SHP77 treated with DMSO at 0.1 percent for 48 hours (cell line): ENCODE results near the gene TRAPPC6A.

Experiments
- DNase-seq: peaks from one replicate; lab custom pipeline; 2025; lab: John Stamatoyannopoulos, UW

The TRAPPC6A gene

DNA sequence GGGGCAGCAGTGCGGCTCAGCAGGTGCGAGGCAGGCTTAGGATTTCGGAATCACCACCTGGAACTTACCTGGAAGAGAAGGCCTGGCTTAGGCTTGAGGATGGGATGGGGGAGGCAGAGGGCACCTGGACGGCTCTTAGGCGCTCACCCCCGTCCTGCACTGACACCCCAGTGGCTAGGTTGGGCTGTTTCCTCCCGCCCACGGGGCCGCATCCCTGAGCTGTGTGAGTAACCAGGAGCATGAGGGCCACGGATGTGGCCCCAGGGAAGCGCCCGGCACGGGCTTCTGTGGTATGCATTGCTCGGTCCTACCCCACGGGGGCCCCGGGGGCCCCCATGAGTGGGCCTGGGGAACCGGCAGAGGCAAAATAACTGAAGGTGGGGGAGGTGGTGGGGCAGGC, 14.9 kb downstream of the TRAPPC6A start:
- DNase-seq: no peak

DNA sequence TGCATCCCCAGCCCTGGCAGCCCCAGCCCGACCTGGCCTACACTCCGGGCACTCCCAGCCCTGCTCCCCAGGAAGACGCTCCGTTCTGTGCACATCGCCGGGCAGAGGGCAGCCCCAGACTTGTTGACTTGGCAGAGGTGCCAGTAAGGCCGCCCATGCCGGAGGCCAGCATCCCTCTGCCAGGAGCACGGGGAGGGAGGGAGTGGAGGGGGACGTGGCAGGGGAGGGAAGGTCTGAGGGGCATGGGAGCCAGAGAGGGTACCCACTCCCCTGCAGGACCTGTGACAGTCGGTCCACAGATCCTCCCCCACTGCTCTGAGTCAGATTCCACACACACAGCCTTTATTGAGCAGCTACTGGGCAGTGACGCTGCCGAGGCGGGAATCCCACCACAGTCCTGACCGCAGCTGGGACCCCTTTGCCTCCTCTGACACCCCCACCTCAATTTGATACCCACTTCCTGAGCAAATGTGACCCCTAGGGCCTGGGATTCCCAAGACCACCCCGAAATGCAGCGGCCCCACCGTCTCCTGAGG, 15.4 kb downstream of the TRAPPC6A start:
- DNase-seq: no peak

GRCh38 chr19:45161738-45162607, 16.1 kb downstream of the TRAPPC6A start:
- no peak for DNase-seq

DNA sequence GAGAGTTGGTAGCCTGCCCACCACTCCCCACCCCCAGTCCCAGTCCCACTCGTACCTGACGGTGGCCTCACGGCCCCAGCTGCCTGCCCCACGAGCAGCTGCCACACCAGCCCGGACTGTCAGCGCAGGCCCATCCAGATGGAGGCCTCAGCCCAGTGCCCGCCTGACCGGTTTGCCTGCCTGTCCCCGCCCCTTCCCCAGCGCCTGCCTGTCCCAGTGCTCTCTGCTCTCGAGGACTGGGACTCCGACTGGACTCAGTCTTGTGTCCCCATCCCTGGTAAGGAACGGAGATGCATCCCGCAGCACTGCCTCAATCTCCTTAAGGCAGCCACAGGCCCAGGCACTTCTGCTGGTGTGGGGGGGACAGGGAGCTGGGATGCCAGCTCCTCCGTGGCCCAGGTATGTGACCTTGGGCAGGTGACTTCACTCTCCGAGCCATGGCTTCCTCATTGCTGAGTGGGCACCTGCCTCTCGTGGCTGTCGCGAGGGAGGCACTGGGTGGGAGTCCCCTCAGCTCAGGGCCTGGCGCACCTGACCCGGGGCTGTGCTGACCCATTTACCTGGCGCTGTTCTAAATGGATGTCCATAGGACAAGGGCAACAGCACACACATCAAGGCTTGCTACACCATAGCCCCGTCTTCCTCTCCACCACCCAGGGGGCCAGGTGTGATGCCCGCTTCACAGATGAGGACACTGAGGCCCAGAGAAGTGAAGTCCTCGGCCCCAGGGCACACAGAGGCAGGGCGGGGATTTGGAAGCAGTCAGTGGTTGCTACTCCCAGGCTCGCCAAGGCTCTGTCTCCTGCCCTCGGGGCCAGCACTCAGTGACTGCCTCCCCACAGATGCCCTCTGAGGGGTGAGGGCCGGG, 16.9 kb downstream of the TRAPPC6A start, which contains the start of gene NKPD1:
Gene NKPD1, minus strand, starts transcription at position 113 of the 868 bp plus-strand sequence. CDS start 832 bp downstream, outside the sequence.
- DNase-seq: no peak

DNA sequence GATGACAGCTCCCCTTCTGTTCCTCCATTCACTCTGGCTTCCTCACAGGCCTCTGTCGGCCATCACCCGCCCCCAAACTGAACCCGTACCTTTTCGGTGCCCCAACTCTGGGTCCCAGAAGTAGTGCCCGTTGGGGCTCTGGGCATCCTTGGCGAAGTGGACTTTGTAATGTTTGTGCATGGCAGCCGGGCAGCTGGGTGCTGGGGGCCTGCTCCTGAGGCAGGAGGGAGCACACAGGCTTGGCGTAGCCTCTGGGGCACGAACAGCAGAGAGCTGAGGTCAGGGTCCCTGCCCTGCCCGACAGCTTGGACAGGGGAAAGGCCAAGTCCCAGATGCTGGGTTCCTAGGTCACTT, 18.1 kb downstream of the TRAPPC6A start:
- no peak for DNase-seq

GRCh38 chr19:45159210-45159970, 18.6 kb downstream of the TRAPPC6A start:
- DNase-seq: no peak

DNA sequence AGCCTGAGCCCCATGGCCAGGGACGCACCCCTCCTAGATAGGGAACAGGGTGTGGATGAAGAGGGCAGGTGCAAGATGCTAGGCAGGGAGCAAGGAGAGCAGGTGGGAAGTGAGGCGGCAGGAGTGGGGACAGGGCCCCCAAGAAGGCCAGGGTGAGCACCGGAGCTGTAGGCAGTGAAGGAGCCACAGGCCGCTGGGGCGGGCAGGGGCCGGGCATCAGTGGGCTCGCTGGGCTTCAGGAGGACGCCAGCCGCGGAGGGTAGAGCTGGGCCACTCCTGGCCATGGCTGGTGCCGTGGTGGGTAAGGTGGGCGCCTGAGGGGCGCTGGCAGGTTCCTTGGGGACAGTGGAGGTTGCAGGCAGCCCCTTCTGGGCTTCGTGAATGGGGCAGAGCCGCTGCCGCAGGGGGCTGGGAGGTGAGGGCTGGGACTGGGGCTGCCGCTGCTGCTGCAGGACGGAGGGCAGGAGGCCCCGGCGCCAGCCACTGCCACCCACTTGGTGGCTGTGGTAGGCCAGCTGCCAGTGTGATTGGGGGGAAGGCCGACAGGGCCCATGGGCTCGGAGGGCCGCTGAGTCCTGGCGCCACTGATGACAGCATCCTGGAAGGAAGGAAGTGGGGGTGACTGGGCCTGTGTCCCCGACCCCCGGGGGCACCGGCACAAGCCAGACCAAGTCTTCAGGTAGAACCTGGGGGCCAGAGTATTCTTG, 19.4 kb downstream of the TRAPPC6A start:
- no peak for DNase-seq

DNA sequence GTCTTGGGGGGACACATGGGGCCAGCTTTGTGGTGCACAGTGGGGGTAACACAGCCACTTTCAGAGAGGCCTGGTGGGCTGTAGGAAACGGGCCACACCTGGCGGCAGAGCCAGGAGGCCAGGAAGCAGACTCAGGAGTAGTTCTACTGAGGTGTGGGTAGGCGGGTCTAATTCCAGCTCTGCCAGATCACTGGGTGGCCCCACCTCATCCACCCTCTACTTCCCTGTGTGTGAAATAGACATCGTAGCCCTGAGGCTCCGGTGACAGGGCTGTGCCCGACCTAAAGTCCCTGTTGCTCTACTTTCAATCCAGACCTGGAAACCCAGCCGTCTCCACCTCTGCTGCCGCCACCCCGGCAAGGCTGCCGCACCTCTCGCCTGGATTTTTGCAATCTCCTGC, 21.3 kb downstream of the TRAPPC6A start:
- DNase-seq: no peak

- no peak for DNase-seq
Observed at GRCh38 chr19:45156011-45156630, 21.9 kb downstream of the TRAPPC6A start.

- DNase-seq: no peak
Observed at GRCh38 chr19:45154064-45154827, 23.8 kb downstream of the TRAPPC6A start.

GRCh38 chr19:45153339-45154063, 24.5 kb downstream of the TRAPPC6A start:
- DNase-seq: no peak

DNA sequence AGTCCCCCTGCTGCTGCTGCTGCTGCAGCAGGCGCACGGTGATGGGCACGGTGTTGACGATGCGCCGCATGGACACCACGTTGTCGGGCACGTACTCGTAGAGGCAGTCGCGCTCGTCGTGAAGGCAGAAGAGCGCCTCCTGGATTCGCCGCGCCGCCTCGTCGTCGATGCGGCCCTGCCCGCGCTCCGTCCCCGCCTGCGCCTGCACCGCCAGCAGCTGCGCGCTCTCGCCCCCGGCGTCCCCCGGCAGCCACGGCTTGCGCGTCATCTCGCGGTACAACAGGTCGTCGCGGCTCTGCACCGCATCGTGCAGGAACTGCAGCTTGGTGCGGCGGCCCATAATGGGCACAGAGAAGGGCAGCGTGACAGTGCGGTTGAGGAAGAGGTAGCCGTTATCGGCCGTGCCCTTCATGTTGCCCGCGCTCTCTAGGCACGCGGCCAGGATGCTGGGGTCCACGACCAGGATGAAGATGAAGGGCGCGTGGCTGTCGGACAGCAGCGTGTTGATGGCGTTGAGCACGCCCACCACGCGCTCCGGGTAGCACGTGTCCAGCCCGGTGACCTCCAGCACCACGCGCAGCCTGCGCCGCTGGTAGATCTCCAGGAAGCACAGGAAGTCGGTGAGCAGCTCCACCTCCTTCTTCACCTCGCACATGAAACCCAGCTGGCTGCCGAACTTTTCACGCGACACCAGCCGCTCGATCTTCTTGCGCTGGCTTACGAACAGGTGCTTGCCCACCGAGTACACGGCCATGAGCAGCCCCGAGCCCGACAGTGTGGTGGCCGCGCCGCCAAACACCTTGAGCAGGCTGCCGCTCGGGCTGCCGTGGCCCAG, 25.3 kb downstream of the TRAPPC6A start:
- no peak for DNase-seq

DNA sequence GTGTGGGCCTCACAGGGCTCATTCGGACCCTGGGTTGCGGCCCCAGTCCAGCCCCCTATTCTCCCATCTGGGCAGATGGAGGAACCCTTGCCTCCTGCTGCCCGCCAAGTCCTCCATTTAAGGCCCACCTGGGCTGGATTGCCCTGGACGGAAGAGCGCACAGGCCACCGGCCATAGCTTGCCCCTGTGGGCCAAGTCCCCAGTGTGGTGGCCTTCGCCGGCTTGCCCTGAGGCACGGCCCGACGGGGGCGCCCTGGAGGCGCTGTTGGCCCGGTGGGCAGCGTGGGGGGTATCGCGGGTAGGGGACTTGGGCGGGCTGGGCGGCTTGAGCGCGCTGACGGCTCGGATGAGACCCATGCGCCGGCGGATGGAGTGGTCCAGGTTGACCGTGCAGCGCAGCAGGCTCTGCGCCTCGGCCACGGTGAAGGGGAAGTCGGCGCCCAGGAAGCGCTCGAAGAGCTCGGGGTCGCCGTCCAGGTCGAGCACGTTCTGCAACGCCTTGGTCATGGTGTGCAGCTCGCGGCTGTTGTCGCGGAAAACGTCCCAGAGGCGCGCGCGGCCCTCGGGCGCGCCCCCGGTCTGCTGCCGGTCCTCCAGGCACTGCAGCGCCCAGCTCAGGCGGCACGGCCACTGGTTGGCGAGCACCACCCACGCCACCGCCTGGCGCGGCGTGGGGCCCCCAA, 26.1 kb downstream of the TRAPPC6A start:
- DNase-seq: no peak

GRCh38 chr19:45151320-45151719, 26.7 kb downstream of the TRAPPC6A start:
- DNase-seq: no peak

GRCh38 chr19:45150751-45151281, 27.2 kb downstream of the TRAPPC6A start:
- DNase-seq: no peak

DNA sequence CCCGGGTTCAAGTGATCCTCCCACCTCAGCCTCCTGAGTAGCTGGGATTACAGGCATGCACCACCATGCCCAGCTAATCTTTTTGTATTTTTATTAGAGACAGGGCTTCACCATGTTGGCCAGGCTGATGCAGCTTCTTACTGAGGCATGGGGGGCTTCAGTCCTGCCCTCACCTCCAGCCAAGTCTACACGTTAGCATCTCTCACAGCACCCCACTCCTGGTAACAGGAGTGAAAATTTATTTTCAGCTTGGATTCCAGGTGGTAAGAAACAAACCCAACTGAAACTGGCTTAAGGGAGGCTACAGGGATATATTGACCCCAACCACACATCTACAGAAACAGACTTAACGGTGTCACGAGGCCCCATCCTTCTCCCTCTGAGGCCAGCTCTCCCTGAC, 27.9 kb downstream of the TRAPPC6A start:
- DNase-seq: no peak

GRCh38 chr19:45149129-45149528, 28.9 kb downstream of the TRAPPC6A start:
- DNase-seq: no peak
